Heart right ventricle (tissue), 16 donors: ENCODE results near the gene CCDC77. TPM values are rescaled to one million over a fixed set of nuclear protein-coding genes. Genes with fewer than 3 reads are reported as not detected.

Experiments used
- ATAC-seq, 8 donors: fragments of 200-7000 bp; cut with Tn5 transposase; one replicate each; pipeline ENCODE4 v1.9.1; 2020; ENCODE audit warnings: mild to moderate bottlenecking in 8 of 8, moderate library complexity in 8 of 8, moderate number of reproducible peaks in 1 of 8
- DNase-seq, 2 donors: peaks; one replicate each; pipeline ENCODE4 v3.0.0-alpha.2; 2020
- H3K27ac ChIP-seq, 10 donors: fragments of 200-600 bp; sonication (generic) in 2 of 10; one replicate each; pipeline versions ENCODE4 v1.5.0 to v1.8.0; 2020 to 2022; ENCODE audit warnings: mild to moderate bottlenecking in 3 of 10
- H3K27me3 ChIP-seq, 7 donors: fragments of 200-600 bp; one replicate each; pipeline ENCODE4 v1.8.0; 2021 to 2022; ENCODE audit warnings: mild to moderate bottlenecking in 2 of 7
- H3K36me3 ChIP-seq, 9 donors: fragments of 200-600 bp; sonication (generic) in 1 of 9; one replicate each; pipeline versions ENCODE4 v1.5.0 to v1.8.0; 2020 to 2022; ENCODE audit warnings: mild to moderate bottlenecking in 2 of 9
- H3K4me1 ChIP-seq, 9 donors: fragments of 200-600 bp; sonication (generic) in 1 of 9; one replicate each; pipeline versions ENCODE4 v1.5.0 to v1.8.0; 2020 to 2022; ENCODE audit warnings: mild to moderate bottlenecking in 4 of 9
- H3K4me3 ChIP-seq, 10 donors: fragments of 200-600 bp; sonication (generic) in 2 of 10; one replicate each; pipeline versions ENCODE4 v1.5.0 to v1.8.0; 2020 to 2022; ENCODE audit warnings: mild to moderate bottlenecking in 7 of 10, moderate library complexity in 2 of 10
- H3K9me3 ChIP-seq, 11 donors: fragments of 200-600 bp in 10 of 11; sonication (generic) in 2 of 11; one replicate each; pipeline versions ENCODE4 v1.5.0 to v1.8.0; 2013 to 2022; ENCODE audit warnings: mild to moderate bottlenecking in 2 of 11, control low read depth in 1 of 11, moderate library complexity in 1 of 11
- WGBS, 2 donors: extraction: QIAGEN DNeasy Blood & Tissue Kit; methylation state at CpG; one replicate each; pipeline ENCODE4 v1.1.7; 2013; ENCODE audit warnings: inconsistent platforms in 1 of 2; 5-methylcytosine and 5-hydroxymethylcytosine counted together
- intact Hi-C, 10 donors: fragments of 100-400 bp; cut with DNase I; formaldehyde crosslinking; loops; one replicate each; pipeline versions ENCODE4 v1.11.1 to v1.14.2; 2022
- polyA plus RNA-seq, 2 donors: library from polyadenylated mRNA; stranded (reverse); fragments of 200-250 nt; gene quantifications; one replicate each; pipeline ENCODE4 v1.2.3, GENCODE V29; 2013
- total RNA-seq, 10 donors: library from RNA; stranded (reverse); fragmentation: NEBNext Ultra II Directional in 3 of 10; extraction: Animal tissue kit (Norgen Biotek cat#: 25700) in 3 of 10; gene quantifications; one replicate each; pipeline versions ENCODE4 v1.2.1 to v1.2.4, GENCODE V29; 2021 to 2023
- TF ChIP-seq, protein P1 (sequence below), 9 donors: fragments of 200-600 bp; sonication (generic) in 2 of 9; IDR thresholded peaks; one replicate each; pipeline versions ENCODE4 v1.5.0 to v1.8.0; 2021 to 2022; ENCODE audit warnings: antibody characterized with exemption in 9 of 9, mild to moderate bottlenecking in 5 of 9, moderate library complexity in 1 of 9
- donor health status: Arrhythmogenic right ventricular cardiomyopathy.
- donor health status: ischemic (EF 13 %, LVEDD 7.1; RV severe dilation, severe dysfunction).
- donor health status: healthy with polysubstance abuse.
- donor health status: DM: no; HTN: yes; CAD: no.
- donor health status: DM: no; HTN: no; CAD: no.
- donor health status: ischemic (EF 25% LVEDD 6.9; RV normal size, moderate dysfunction).
- donor health status: ischemic (EF 25% LVEDD 5.7; RV mildly dilated, moderate dysfunction).
- donor health status: healthy.
- donor health status: DM: yes; HTN: yes; CAD: no.
- donor health status: Ischemic cardiomyopathy.
- donor health status: ischemic (EF 35%, LVEDD 5.7; RV mildly dilated, moderate dysfunction).
- donor health status: nonischemic (EF 11% LVEDD 7.7; RV severe dilation, severe dysfunction).
- donor health status: DM: yes; HTN: yes; CAD: no.
- donor health status: PGD.
- donor health status: ischemic (EF 29% LVEDD 5.4; RV normal size, mild dysfunction).
- donor health status: nonischemic (EF 23%, LVEDD 6.1; RV moderate dilation, normal function).

The CCDC77 gene
- total and polyA plus RNA-seq, 12 donors, result 1.8 to 4.5 (median 3.6) TPM

DNA sequence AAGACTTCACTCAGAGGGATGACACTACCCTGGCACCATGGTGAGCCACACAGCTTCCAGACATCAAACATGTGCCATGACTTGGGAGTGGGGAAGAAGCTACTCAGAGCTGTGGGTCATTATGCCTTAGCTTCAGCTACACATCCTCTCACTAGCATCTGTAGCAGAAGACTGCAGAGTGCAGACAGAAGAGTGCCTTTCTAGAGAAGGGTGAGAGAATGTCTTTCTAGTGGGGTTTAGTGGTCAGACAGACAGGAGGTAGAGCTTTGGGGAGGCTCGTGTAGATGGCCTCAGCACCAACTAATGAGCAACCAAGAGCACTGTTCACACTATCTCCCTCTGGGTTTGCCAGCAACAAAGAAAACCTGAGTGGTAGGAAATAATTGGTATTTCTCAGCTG lies 53.4 kb downstream of the CCDC77 start:
- Histone ChIP-seq H3K4me1 (peaks cover 0 to 45% (median 6%) of the 10 kb centered on the region in 9 donors), H3K9me3 (no peaks in the 10 kb centered on the region), H3K36me3 (no peaks in the 10 kb centered on the region), H3K4me3 (no peak overlapping the region), H3K27ac (peak overlapping the region in 5 of 10 donors; percentile 24 to 89 (median 68)), H3K27me3 (peaks cover 0 to 52% (median 11%) of the 10 kb centered on the region in 7 donors)
- WGBS, 2 donors, result 31 to 38% methylated on average over 1 of the region's 1 CpG
- DNase-seq (no peak), ATAC-seq (no peak)
- TF ChIP-seq, protein P1, sequence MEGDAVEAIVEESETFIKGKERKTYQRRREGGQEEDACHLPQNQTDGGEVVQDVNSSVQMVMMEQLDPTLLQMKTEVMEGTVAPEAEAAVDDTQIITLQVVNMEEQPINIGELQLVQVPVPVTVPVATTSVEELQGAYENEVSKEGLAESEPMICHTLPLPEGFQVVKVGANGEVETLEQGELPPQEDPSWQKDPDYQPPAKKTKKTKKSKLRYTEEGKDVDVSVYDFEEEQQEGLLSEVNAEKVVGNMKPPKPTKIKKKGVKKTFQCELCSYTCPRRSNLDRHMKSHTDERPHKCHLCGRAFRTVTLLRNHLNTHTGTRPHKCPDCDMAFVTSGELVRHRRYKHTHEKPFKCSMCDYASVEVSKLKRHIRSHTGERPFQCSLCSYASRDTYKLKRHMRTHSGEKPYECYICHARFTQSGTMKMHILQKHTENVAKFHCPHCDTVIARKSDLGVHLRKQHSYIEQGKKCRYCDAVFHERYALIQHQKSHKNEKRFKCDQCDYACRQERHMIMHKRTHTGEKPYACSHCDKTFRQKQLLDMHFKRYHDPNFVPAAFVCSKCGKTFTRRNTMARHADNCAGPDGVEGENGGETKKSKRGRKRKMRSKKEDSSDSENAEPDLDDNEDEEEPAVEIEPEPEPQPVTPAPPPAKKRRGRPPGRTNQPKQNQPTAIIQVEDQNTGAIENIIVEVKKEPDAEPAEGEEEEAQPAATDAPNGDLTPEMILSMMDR (IDR thresholded peaks at IDR 0.05), result no peak
- intact Hi-C loops, result loop anchor here in 8 of 10 donors (2.0 to 5.0 kb wide), 4 partner anchors 47 to 92 kb away; no protein-coding TSS in a partner anchor

DNA sequence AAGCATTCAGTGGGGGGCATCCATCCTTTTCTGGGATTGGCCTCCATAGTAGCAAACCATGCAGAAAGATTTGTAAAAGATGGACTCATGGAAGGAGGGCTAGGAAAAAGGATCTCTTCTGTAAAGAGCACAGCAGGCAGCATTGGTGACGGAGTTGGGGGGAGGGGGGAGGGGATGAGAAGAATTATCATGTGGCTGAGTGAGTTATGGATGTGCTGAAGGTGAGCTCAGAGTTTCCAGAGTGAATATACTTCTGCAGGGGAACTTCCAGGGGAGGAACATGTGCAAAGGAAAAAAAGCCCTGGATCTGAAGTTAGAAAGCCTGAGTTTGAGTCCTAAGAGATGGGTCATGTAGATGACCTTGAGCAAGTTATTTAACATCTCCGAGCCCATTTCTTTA lies 54.4 kb downstream of the CCDC77 start:
- no peak for DNase-seq
- TF ChIP-seq, protein P1 (IDR thresholded peaks at IDR 0.05), result no peak
- Histone ChIP-seq H3K27me3 (peaks cover 0 to 55% (median 15%) of the 10 kb centered on the region in 7 donors), H3K9me3 (no peaks in the 10 kb centered on the region), H3K4me1 (peaks cover 0 to 40% (median 11%) of the 10 kb centered on the region in 9 donors), H3K27ac (peak overlapping the region in 5 of 10 donors; percentile 14 to 89 (median 47)), H3K4me3 (no peak overlapping the region), H3K36me3 (no peaks in the 10 kb centered on the region)
- intact Hi-C loops, result loop anchor here in 5 of 10 donors (2.0 to 5.0 kb wide), 4 partner anchors 46 to 91 kb away; no protein-coding TSS in a partner anchor
- WGBS, 2 donors, result 12 to 28% methylated on average over 2 of the region's 2 CpGs
- ATAC-seq, result no peak

DNA sequence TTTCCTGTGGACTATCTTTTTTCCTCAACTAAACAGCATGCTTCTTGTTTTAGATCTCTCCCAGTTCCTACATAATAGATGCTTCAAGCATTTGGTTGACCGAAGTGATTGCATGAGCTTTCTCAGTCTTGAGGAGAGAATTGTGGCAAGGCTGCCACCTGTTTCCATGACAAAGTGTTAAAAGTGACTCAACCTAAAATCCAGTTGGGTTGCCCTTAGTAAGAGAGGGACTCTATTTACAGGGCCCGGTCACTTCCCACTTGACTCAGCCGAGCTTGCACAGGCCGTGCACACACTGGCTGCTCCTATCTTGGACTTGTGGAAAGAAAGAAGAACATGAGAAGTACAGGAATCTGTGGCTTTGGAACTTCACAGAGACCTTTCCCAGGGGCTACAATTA lies 56.2 kb downstream of the CCDC77 start:
- no peaks in the 10 kb centered on the region for H3K36me3 ChIP-seq
- peaks cover 0 to 55% (median 15%) of the 10 kb centered on the region in 9 donors for H3K4me1 ChIP-seq
- no peak overlapping the region for H3K27ac ChIP-seq
- ATAC-seq (no peak), DNase-seq (no peak)
- TF ChIP-seq, protein P1 (IDR thresholded peaks at IDR 0.05), result no peak
- H3K4me3 ChIP-seq, result no peak overlapping the region
- peaks cover 0 to 62% (median 17%) of the 10 kb centered on the region in 7 donors for H3K27me3 ChIP-seq
- WGBS, 2 donors, result 90% methylated on average over 4 of the region's 4 CpGs
- intact Hi-C loops, result loop anchor here in 4 of 10 donors (2.0 to 5.0 kb wide), 2 partner anchors 45 to 81 kb away; no protein-coding TSS in a partner anchor
- H3K9me3 ChIP-seq, result no peaks in the 10 kb centered on the region

DNA sequence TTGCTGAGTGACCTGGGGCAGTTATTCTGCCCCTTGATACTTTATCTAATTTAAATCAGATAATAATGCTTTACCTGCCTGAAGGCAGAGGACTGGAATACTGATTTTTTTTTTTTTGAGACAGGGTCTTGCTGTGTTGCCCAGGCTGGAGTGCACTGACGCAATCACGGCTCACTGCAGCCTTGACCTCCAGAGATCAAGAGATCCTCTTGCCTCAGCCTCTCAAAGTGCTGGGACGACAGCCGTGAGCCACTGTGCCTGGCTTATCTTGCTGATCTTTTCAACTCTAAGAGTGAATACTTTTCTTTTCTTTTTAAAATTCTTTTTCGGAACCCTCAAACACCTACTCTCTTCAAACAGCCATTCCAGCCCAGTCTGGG lies 57.6 kb downstream of the CCDC77 start:
- peak overlapping the region in 5 of 10 donors; percentile 57 to 67 (median 65) for H3K4me3 ChIP-seq
- no peaks in the 10 kb centered on the region for H3K36me3 ChIP-seq
- peak overlapping the region in 5 of 10 donors; percentile 35 to 88 (median 62) for H3K27ac ChIP-seq
- 66 to 72% methylated on average over 5 of the region's 5 CpGs for WGBS, 2 donors
- H3K4me1 ChIP-seq, result peaks cover 0 to 62% (median 18%) of the 10 kb centered on the region in 9 donors
- ATAC-seq, result no peak
- DNase-seq, result no peak
- no peaks in the 10 kb centered on the region for H3K9me3 ChIP-seq
- H3K27me3 ChIP-seq, result peaks cover 0 to 74% (median 20%) of the 10 kb centered on the region in 7 donors
- intact Hi-C loops, result loop anchor here in 4 of 10 donors (5.0 kb wide), 1 partner anchor 43 kb away; no protein-coding TSS in a partner anchor
- TF ChIP-seq, protein P1 (IDR thresholded peaks at IDR 0.05), result no peak
